GM12892 (cell line): ENCODE results near the gene AGBL3.

Experiments
- DNase-seq: peaks from one replicate; pipeline ENCODE4 v3.0.0; 2011; ENCODE audit not compliant: insufficient read length
- FAIRE-seq: peaks from 2 replicates; lab custom pipeline; 2011; peaks lifted over from hg19 to GRCh38; lab: Jason Lieb, UNC
- POLR2A ChIP-seq: IDR thresholded peaks from 2 replicates; pipeline ENCODE4 v1.6.1; 2011; ENCODE audit warnings: low read depth, low read length, control low read depth
- POLR2AphosphoS5 ChIP-seq: IDR thresholded peaks from 2 replicates; pipeline ENCODE4 v1.6.1; 2011; ENCODE audit warnings: low read depth, low read length, control low read depth
- TAF1 ChIP-seq: IDR thresholded peaks from 2 replicates; pipeline ENCODE4 v1.6.1; 2011; ENCODE audit warnings: low read depth, mild to moderate bottlenecking, control low read depth, low read length, borderline replicate concordance

Gene AGBL3

GRCh38 chr7:135129579-135129978 lies 143.3 kb downstream of the AGBL3 start:
- DNase-seq (no peak), FAIRE-seq (peak; percentile 24)
- TF ChIP-seq TAF1: no peak
- TF ChIP-seq POLR2AphosphoS5: no peak
- TF ChIP-seq POLR2A: no peak

DNA sequence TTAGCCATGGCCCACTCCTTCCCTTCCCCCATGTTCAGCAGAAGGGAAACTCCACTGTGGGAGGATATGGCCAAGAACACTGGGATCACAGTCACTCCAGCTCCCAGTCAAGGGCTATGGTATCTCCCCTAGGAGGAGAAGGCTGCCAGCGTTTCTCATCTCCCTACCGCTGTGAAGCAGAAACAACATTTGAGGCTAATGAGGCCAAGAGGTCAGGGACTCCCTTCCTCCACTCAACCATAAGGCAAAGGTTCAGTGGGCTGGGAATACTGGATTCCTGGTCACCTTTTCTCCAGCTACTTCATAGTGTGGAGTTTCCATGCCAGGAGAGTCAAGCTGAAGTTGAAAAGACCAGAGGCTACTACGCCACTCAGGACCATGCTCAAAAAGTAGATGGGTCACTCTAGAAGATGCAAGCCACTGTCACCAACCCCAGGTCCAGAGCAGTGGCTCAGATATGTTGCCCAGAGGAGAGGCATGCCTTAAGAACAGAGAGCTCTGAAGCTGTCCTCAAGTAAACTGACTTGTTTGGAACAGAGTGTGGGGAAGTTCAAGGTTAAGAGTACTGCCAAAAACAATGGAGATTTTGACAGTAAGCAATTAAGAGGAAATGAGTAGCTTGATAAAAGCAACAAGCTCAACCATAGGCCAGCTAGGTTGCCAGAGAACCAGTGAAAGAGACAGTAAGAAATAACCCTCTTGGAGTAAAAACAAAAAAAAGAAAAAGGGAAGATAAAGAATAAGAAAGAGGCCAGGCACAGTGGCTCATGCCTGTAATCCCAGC lies 157.8 kb downstream of the AGBL3 start:
- TF ChIP-seq POLR2A (no peak), TAF1 (no peak), POLR2AphosphoS5 (no peak)
- DNase-seq (no peak), FAIRE-seq (no peak)

DNA sequence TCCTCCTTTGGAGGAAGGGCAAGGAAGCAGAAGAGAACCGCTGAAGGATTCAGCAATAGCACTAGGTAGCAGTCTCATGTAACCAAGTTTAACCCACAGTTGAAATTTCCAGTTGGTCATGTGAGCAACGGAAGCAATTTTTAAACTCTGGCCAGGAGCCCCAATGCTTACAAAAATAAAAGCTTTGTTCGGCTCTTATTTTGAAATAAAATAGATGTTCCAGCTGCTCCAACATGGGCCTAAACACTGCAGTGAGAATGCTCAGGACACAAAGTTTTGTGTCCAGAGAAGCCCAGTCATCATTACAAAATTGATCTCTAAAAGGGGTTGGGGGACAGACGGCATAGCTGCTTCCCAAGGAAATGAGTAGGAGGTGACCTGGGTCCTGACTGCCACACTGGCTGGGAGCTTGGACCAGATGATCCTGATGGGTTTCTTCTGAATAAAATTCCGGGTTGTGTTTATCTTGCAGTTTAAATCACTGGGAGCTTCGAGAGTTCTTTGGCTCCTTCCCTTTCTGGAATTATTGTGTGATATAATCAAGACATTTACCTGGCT lies 161.1 kb downstream of the AGBL3 start:
- TF ChIP-seq POLR2A (no peak; the same call in 1 of the 2 replicates), POLR2AphosphoS5 (no peak), TAF1 (no peak)
- no peak for DNase-seq
- peak; percentile 62 for FAIRE-seq

- DNase-seq (no peak), FAIRE-seq (peak; percentile 91)
- TF ChIP-seq TAF1 (0 out of 2 replicates have a peak, but pooled peaks have one; percentile 14), POLR2AphosphoS5 (peak; percentile 22; the same call in 1 of the 2 replicates), POLR2A (peak; percentile 39)
Observed at GRCh38 chr7:135147899-135148721, 161.8 kb downstream of the AGBL3 start, which contains the start of gene TMEM140. TSS of gene TMEM140 (plus strand) at chr7:135148072. CDS start at chr7:135164442, 16,370 bp downstream.

GRCh38 chr7:135150072-135150782 lies 163.9 kb downstream of the AGBL3 start:
- FAIRE-seq (no peak), DNase-seq (no peak)
- no peak for TF ChIP-seq TAF1
- TF ChIP-seq POLR2AphosphoS5: no peak
- TF ChIP-seq POLR2A: no peak

- FAIRE-seq (no peak), DNase-seq (no peak)
- TF ChIP-seq POLR2A (no peak), TAF1 (no peak), POLR2AphosphoS5 (no peak)
Observed at GRCh38 chr7:135151132-135151531, 164.8 kb downstream of the AGBL3 start.

DNA sequence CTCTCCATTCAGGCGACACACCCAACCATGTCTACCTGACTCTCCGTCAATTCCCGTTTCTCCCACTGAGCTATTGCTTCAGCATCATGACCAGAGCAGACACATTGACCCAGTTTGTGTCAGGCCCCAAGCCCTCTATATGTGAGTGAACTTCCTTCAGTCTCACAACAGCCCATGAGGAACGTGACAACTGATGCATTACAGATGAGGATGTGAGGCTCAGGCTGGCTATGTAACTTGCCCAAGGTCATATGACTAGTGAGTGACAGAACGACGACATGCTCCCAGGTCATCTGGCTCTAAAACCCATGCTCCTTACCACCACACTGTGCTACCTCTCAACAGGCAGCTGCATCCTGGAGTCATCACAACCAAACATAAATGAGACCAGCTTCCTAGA lies 165.2 kb downstream of the AGBL3 start:
- TF ChIP-seq TAF1: no peak
- no peak for TF ChIP-seq POLR2A
- TF ChIP-seq POLR2AphosphoS5: no peak
- DNase-seq (no peak), FAIRE-seq (peak; percentile 21)

- TF ChIP-seq POLR2A (no peak), TAF1 (no peak), POLR2AphosphoS5 (no peak)
- FAIRE-seq (no peak), DNase-seq (no peak)
Observed at GRCh38 chr7:135152442-135152841, 166.1 kb downstream of the AGBL3 start.

DNA sequence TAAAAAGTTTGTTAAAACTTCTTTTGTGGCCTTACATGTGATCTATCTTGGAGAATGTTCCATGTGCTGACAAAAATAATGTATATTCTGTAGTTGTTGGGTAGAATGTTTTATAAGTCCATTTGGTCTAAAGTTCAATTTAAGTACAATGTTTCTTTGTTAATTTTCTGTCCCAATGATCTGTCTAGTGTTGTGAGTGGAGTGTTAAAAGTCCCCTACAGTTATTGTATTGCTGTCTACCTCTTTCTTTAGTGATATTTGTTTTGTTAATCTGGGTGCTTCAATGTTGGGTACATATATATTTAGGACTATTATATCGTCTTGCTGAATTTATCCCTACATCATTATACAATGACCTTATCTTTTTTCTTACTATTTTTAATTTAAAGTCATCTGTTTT lies 168.4 kb downstream of the AGBL3 start:
- TF ChIP-seq POLR2AphosphoS5 (no peak), TAF1 (no peak), POLR2A (no peak)
- DNase-seq (no peak), FAIRE-seq (no peak)

DNA sequence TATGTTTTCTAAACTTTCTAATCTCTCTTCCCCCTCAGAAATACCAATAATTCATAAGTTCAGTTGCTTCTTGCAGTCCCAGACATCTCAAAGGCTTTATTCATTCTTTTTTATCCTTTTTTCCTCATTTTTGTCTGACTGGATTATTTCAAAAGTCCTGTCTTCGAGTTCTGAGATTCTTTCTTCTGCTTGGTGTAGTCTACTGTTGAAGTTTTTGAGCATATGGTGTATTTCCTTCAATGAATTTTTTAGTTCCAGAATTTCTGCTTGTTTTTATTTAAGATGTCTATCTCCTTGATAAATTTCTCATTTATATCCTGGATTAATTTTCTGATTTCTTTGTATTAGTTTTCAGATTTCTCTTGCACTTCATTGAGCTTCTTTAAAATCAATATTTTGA lies 170.0 kb downstream of the AGBL3 start:
- no peak for FAIRE-seq
- no peak for DNase-seq
- no peak for TF ChIP-seq TAF1
- no peak for TF ChIP-seq POLR2AphosphoS5
- no peak for TF ChIP-seq POLR2A

GRCh38 chr7:135158141-135158655 lies 171.9 kb downstream of the AGBL3 start:
- DNase-seq: no peak
- no peak for TF ChIP-seq TAF1
- TF ChIP-seq POLR2A: no peak
- TF ChIP-seq POLR2AphosphoS5: no peak
- no peak for FAIRE-seq

DNA sequence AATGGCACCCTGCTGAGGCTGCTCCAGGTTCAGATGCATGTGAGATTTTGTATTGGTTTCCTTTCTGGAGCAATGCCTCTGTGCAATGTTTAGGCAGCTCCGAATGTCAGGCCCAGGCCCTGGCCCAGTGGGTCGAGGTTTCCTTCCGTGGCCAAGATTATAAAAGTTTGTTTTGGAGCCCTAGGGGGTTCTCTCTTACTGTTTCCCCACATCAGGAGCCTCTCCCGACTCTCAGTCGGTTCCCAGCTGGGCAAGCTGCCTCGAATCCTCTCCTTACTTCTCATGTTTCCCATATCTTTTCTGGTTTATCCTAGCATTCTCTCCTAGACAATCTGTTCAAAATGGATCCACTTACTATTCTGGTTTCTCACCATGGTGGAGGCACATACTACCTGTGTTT lies 172.6 kb downstream of the AGBL3 start:
- FAIRE-seq: no peak
- no peak for DNase-seq
- no peak for TF ChIP-seq POLR2A
- TF ChIP-seq POLR2AphosphoS5: no peak
- no peak for TF ChIP-seq TAF1
